ENCODE data around the gene CHMP3.
"Not testable (repeated sequence)": the region's sequence is repeated elsewhere in the genome, so short reads cannot be mapped to it uniquely, and the experiment has no call there.

CHMP3 gene

GRCh38 chr2:86566158-86566820 is 3.0 kb upstream of the CHMP3 start:
- no peak for TF ChIP-seq CTCF (conservative IDR thresholded peaks at IDR 0.05)
- no peak overlapping the region for H3K27ac ChIP-seq

DNA sequence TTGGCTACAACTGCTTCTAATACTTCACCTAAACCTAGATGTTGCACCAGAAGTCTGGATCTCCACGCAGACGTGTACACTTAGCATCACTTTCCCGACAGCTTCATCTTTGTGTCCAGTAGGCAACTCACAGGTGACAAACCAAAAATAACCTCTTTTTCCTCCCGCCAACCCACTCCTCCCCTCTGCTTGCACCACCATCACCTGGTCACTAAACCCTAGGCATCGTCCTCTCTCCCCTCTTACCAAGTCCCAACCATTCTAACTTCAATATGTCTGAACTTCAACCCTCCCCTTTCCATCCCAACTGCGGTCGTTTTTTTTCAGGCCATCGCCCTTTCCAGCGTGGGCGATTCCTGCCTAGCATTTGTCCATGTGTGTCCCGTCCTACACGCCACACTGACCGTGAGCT is 413 bp upstream of the CHMP3 start:
- no peak for TF ChIP-seq CTCF (conservative IDR thresholded peaks at IDR 0.05)
- peak overlapping the region; percentile 99 for H3K27ac ChIP-seq

GRCh38 chr2:86562485-86562921 is 740 bp downstream of the CHMP3 start:
- peak overlapping the region; percentile 99 for H3K27ac ChIP-seq
- no peak for TF ChIP-seq CTCF (conservative IDR thresholded peaks at IDR 0.05)

- H3K27ac ChIP-seq: no peak overlapping the region
- TF ChIP-seq CTCF (conservative IDR thresholded peaks at IDR 0.05): no peak
Measured at GRCh38 chr2:86557836-86558235, 5.4 kb downstream of the CHMP3 start.

GRCh38 chr2:86556508-86556907 is 6.7 kb downstream of the CHMP3 start:
- no peak for TF ChIP-seq CTCF (conservative IDR thresholded peaks at IDR 0.05)
- H3K27ac ChIP-seq: no peak overlapping the region

- TF ChIP-seq CTCF (conservative IDR thresholded peaks at IDR 0.05): no peak
- H3K27ac ChIP-seq: no peak overlapping the region
Measured at GRCh38 chr2:86552889-86553288, 10.4 kb downstream of the CHMP3 start.

- not testable (repeated sequence) for H3K27ac ChIP-seq
Measured at GRCh38 chr2:86549963-86550725, 13.1 kb downstream of the CHMP3 start.

DNA sequence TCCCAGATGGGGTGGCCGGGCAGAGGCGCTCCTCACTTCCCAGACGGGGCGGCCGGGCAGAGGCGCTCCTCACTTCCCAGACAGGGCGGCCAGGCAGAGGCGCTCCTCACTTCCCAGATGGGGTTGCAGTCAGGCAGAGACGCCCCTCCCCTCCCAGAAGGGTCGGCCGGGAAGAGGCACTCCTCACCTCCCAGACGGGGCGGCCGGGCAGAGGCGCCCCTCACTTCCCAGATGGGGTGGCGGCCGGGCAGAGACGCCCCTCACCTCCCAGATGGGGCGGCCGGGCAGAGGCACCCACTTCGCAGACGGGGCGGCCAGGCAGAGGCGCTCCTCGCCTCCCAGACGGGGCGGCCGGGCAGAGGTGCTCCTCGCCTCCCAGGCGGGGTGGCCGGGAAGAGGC is 13.8 kb downstream of the CHMP3 start:
- H3K27ac ChIP-seq: not testable (repeated sequence)

DNA sequence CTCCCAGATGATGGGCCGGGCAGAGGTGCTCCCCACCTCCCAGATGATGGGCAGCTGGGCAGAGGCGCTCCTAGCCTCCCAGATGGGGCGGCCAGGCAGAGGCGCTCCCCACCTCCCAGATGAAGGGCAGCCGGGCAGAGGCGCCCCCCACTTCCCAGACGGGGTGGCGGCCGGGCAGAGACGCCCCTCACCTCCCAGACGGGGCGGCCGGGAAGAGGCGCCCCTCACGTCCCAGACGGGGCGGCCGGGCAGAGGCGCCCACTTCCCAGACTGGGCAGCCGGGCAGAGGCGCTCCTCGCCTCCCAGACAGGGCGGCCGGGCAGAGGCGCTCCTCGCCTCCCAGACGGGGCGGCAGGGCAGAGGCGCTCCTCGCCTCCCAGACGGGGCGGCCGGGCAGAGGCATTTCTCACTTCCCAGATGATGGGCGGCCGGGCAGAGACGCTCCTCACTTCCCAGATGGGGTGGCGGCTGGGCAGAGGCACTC is 14.3 kb downstream of the CHMP3 start:
- not testable (repeated sequence) for H3K27ac ChIP-seq

- not testable (repeated sequence) for H3K27ac ChIP-seq
Measured at GRCh38 chr2:86548165-86548912, 14.9 kb downstream of the CHMP3 start.

- not testable (repeated sequence) for H3K27ac ChIP-seq
Measured at GRCh38 chr2:86545296-86545924, 17.8 kb downstream of the CHMP3 start.
